HG03439 (cell line): ENCODE data around the gene SFXN5.

Source experiments
- ATAC-seq: cut with Tn5 transposase; IDR thresholded peaks from one replicate; pipeline ENCODE4 v1.9.1; 2021; ENCODE audit warnings: mild to moderate bottlenecking, moderate library complexity; ENCODE audit not compliant: unreplicated experiment

Gene SFXN5

DNA sequence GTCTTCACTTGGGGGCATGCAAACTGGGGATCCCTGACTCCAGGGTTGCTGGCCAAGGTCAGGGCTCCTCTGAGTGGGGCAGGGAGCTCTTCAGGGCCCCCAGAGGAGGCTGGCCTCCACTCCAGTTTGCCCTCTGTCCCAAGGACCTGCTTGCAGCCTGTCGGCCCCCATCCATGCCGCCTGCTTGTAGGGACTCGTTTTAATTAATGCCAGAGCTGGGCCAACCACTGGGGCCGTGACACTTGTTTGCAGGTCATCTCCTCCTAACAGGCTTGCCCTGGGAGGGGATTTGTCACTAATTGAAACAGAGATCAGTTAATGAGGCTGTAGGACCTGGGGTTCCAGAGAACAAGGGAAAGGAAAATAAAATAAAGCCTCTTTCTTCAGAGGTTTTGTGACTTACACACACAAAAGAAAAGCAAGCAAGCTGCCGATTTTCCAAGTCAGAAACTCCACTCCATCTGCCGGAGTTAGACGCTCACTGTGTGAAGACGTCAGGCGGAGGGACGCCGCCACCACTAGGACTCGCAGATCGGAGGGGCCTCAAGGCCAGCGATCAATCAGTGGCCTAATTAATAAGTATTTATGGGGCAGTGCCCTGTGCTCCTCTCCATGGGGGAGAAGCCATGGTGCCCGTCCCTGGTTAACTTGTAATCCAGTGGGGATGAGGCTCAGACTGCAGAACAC, 75.9 kb downstream of the SFXN5 start:
- ATAC-seq: no peak

- ATAC-seq: no peak
Measured at GRCh38 chr2:72994991-72995380, 76.5 kb downstream of the SFXN5 start.

DNA sequence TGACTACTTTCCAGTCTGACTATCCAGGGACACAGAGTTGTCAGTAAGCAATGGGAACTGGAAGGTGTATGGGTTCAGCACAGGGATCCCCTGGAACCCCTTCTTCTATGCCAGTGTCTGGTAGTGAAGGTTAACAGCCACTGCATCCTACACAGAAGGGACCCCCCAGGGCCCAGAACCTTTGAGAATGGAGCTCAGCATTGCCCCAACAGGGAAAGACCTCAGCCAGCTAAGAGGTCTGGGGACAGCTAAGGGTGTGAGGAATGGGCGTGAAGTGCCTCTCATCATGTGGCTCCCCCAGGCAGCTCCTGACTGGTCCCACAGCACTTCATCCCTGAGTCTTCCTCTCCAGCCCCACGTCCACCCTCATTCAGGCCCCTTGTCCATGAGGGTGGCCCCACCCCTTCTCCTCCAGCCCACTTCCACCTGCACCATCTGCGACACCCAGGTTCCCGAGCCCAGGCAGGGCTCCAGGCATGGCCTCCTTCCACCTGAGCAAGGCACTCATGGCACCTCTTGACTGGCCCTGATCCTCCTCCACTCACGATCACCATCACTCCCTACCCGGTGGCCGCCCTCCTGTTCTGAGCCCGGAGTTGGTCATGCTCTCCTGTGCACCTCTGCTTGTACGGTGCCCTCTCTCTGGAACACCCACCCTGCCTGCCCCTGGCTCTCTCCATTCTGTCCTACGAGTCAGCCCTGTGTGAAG, 77.1 kb downstream of the SFXN5 start:
- no peak for ATAC-seq

- ATAC-seq: no peak
Measured at GRCh38 chr2:72993933-72994280, 77.6 kb downstream of the SFXN5 start.

- no peak for ATAC-seq
Measured at GRCh38 chr2:72993147-72993932, 78.2 kb downstream of the SFXN5 start.

DNA sequence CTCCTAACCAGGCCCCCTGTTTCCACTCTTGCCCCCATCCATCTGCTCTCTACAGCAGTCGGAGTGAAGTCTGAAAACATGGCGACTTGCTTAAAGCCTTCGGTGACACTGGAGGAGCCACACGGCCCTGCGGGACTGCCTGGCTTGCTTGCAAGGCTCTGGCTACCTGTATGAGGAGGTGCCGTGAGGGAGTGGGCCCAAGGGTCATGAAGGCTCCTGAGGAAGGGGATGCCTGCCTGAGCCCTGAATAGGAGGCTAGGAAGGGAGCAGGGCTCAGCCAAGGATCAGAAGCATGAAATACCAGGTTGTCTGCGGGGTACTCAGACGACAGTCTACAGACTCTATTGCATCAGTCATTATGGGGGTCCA, 78.8 kb downstream of the SFXN5 start:
- no peak for ATAC-seq

DNA sequence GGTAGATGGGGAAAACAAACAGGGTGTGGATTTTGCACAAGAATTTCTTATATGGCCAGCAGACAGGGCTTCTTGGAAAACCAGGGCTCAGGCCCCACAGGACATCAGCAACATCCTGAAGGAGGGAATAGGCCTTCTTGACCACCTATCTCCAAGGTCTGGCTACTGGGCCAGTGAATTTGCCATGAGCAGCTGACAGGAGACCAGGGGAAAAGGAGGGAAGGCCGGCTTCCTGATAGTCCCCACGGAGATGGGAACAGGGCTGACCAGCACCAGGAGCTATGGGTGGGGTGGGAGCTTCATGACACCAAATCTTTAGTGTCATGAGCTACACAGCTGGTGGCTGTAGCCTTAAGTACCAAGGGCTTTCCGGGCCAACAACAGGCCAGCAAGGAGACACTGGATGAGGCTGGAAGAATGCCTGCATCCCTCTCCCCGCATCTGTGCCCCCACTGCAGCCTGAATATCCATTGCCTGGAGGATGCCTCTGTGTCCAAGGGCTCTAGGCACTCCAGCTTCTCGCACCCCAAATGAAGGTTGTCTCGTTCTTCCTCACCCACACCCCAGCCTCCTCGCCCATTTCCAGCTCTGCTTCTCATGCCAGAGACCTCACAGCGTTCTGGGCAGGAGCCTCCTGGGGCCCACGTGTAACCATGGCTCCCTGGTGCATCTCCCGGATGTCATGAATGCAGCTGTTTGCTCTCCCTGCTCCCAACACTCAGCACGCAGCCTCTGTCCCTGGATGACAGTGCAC, 79.4 kb downstream of the SFXN5 start:
- no peak for ATAC-seq

DNA sequence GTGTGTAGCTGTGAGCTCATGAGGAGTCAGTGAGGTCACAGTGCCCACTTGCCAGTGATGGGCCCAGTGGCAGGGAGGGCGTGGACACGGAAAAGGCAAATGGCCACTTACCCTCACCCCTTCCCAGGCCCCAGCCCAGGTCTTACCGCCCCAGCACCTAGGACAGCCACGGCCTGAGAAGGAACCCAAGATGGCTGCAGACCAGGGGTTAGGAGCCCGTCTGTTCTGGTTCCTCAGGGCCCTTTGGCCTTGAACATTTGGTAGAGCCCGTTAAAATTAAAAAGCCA, 80.1 kb downstream of the SFXN5 start:
- no peak for ATAC-seq

- no peak for ATAC-seq
Measured at GRCh38 chr2:72990695-72991438, 80.6 kb downstream of the SFXN5 start.

GRCh38 chr2:72989770-72990556, 81.5 kb downstream of the SFXN5 start:
- no peak for ATAC-seq

- ATAC-seq: no peak
Measured at GRCh38 chr2:72988726-72989273, 82.7 kb downstream of the SFXN5 start.

DNA sequence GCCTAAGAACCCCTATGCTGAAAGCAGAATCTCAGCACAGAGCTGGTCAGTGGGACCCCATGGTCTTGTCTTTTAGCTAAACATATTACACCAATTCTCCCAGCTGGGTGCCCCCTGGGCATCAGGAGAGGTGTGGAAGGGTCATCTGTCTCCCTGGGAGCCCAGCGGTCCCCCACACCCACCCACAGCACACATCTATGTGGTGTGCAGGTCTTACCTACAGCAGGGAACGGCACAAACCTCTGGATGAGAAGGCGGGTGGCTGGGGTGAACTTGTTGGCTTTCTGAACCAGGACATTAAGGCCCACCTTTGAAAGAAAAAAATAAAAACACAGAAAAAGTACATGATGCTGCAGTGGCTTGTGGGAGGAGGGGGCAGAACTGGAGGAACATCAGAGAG, 83.5 kb downstream of the SFXN5 start:
- no peak for ATAC-seq

DNA sequence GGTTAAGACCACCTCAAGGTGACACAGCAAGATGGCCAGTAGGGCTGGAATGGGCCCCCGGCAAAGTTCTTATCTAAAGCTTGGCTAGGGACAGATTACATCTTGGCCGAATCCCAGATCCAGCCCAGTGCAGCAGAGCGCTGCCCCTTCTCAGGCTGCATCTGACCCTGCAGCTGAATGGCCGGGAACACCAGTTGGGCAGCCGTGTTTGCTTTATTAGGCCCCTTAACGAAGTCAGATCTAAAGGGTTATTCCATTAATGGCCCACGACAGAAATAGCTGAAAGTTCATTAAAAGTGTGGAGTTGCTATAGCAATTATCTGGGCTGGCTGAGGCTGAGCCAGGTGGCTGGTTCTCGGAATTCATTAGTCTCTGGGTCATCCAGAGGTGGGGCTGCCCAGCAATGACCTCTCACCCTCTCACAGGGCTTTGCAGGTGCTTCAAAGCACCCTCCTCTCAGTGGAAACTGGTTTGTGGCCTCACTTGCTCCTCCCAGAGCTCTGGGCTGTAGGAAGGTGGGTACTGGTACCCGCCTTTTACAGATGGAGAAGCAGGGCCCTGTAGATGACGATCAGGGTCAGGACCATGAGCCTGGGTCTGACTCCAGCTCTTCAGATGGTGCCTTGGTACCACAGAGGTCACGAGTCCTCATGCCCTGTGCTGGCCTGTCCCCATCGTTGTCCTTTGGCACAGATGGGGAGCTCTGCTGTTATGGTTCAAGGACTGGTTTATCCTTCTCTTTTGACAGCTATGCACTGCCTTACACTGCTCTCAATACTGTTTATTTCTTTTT, 85.4 kb downstream of the SFXN5 start:
- no peak for ATAC-seq

DNA sequence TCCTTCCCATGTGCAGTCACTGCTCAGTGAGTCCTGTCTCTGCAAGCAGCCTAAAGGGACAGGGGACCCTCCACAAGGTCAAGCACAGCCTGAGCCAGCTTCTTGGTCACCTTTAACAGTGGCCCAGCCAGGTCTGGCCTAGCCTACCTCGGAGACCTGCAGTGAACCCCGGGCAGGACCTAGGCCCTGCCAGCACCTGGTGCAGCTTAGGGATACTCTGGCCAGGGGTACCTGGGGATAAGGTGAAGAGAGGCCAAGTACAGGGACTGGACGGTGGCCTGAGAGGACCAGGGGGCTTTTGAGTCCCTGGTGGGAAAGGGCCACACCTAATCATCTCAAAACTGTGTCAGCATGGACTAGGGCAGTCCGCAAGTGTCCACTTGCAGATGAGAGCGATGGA, 86.4 kb downstream of the SFXN5 start:
- ATAC-seq: no peak

DNA sequence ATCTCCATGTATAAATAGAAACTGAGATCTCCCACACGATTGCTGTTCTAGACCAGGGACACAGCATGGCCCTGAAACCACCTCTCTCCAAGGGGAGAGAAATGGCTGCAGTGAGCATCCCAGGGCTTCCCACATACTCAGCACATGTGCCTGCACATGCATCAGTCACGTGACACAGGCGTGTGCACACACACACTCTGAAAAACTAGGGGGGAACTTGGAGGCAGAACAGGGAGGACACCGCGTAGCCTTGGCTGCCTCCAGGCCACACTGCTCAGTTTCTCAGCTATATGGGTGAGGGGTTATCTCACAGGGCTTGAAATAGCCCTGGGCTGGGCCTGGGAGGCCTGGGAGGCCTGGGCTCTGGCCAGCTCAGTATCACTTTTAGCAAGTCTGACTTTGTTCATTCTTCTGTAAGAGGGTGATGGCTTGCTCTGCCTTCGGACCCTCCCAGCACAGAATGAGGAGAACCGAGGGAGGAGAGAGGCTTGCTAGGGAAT, 87.3 kb downstream of the SFXN5 start:
- ATAC-seq: no peak

- no peak for ATAC-seq
Measured at GRCh38 chr2:72983500-72984161, 87.9 kb downstream of the SFXN5 start.

GRCh38 chr2:72982781-72983499, 88.6 kb downstream of the SFXN5 start:
- no peak for ATAC-seq

DNA sequence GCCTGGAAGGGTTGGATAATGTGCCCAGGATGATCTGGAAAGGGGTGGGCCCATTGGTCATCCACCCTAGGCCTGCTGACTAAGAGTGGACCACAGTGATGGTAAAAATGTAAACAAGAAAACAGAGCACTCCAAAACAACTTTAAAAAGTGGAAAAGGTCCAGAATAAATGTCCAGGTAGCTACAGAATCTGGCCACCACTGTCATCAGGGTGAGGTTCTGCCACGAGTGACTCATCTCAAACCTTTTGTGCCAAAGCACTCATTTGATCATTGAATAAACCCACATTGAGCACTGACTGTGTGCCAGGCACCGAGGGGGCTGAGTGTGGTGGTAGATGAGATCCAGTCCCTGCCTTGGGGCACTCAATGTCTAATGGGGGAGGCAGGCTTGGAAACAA, 89.3 kb downstream of the SFXN5 start:
- ATAC-seq: no peak
